OCI-LY3 (cell line): ENCODE measurements around the gene NSFL1C.
A peak's percentile ranks its signal among the peaks of the same experiment; 100 is the strongest.

Experiments used
- H2AFZ ChIP-seq: fragments of 200-600, 300-600 bp; shearing (Covaris generic); 2 replicates; pipeline ENCODE4 v1.6.0; 2014; ENCODE audit warnings: antibody characterized with exemption, low read depth, low read length
- H3K27ac ChIP-seq: fragments of 200-600, 300-600 bp; sonication (generic); 2 replicates; pipeline ENCODE4 v1.5.1; 2014; ENCODE audit warnings: mild to moderate bottlenecking, low read length, moderate library complexity, mixed read lengths
- H3K27me3 ChIP-seq: fragments of 200-600, 300-600 bp; sonication (generic); 2 replicates; pipeline ENCODE4 v1.6.1; 2014; ENCODE audit warnings: low read depth, low read length, mixed read lengths
- H3K36me3 ChIP-seq: fragments of 200-600, 300-600 bp; sonication (generic); replicated peaks from 2 replicates; pipeline ENCODE3; 2014; ENCODE audit warnings: low read depth, low read length, mixed read lengths
- H3K4me1 ChIP-seq: fragments of 300-600, 200-600 bp; sonication (generic); 2 replicates; pipeline ENCODE4 v1.6.1; 2014; ENCODE audit warnings: low read length, mixed read lengths
- H3K4me2 ChIP-seq: fragments of 200-600, 300-600 bp; sonication (generic); 2 replicates; pipeline ENCODE4 v1.6.1; 2014; ENCODE audit warnings: low read length, mixed read lengths
- H3K4me3 ChIP-seq: fragments of 300-600, 200-600 bp; sonication (generic); 2 replicates; pipeline ENCODE4 v1.5.1; 2014; ENCODE audit warnings: antibody characterized with exemption, mild to moderate bottlenecking, low read length, moderate library complexity
- H3K79me2 ChIP-seq: fragments of 300-600, 200-600 bp; shearing (Covaris generic); 2 replicates; pipeline ENCODE4 v1.6.1; 2014; ENCODE audit warnings: mild to moderate bottlenecking, low read length, mixed read lengths
- H3K9ac ChIP-seq: fragments of 300-600, 200-600 bp; shearing (Covaris generic); 2 replicates; pipeline ENCODE4 v1.6.0; 2014; ENCODE audit warnings: mild to moderate bottlenecking, low read length, moderate library complexity
- H3K9me3 ChIP-seq: fragments of 200-600, 300-600 bp; shearing (Covaris generic); 2 replicates; pipeline ENCODE4 v1.6.1; 2014; ENCODE audit warnings: low read length, mixed read lengths; ENCODE audit not compliant: insufficient read depth
- H4K20me1 ChIP-seq: fragments of 200-600, 300-600 bp; sonication (generic); 2 replicates; pipeline ENCODE4 v1.6.1; 2016; ENCODE audit warnings: low read length, mixed read lengths; ENCODE audit not compliant: insufficient read depth
- EZH2phosphoT487 ChIP-seq: fragments of 200-600 bp; shearing (Covaris generic); IDR thresholded peaks from 2 replicates; pipeline ENCODE4 v1.6.1; 2018; ENCODE audit warnings: antibody characterized with exemption, mixed run types, low read depth
- TF ChIP-seq, protein P1 (sequence below): fragments of 200-600, 300-600 bp; sonication (generic); IDR thresholded peaks from 2 replicates; pipeline ENCODE4 v1.5.1; 2014; ENCODE audit warnings: antibody characterized with exemption, low read length, low read depth

NSFL1C gene

DNA sequence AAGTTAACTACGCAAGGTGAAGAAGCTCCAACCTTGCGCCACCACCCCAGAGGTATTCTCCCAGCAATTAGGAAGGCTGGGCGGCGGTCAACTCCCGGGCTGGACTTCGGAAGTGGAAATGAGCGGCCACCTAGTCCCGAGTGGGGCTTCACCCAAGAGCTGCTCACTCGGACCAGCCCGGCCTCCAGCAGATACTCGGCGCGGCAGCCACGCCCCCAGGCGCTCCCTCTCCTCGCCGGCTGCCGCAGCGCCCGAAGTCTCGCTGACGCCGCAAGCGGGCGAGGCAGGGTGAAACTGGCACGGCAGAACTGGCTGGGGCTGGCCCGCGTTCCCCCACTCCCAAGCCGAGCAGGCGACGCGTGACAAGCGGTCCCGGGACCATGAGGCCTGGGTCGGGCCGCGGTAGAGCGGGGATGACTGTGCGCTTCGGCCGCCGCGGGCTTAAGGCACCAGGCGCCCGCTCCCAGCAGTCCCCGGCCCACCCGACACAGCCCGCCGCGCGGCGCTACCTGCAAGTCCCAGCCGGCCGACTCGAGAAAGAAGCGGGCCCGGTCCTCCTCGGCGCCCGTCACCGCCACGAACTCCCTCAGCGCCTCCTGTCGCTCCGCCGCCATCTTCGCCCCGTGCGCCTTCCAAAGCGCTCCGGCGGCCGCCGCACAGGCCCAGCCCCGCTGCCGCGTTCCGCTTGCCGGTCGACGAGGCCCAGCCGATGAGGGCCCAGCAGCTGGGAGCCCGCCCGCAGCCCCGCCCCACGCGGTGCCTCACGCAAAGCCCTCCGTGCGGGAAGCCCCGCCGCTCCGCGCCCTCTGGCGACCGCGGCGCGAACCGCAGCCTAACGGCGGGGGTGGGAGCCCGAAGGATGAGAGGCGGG lies at the start of gene NSFL1C:
Gene NSFL1C (minus strand): TSS at position 639 of the 871 bp plus-strand sequence. CDS start 25 bp downstream, at position 614.
- Histone ChIP-seq H3K27ac (peak within 1 kb of the TSS; percentile 56), H3K36me3 (peaks cover 23% of the 10 kb centered on the region), H3K4me3 (peak within 1 kb of the TSS; percentile 90), H3K4me1 (peaks cover 54% of the 10 kb centered on the region), H3K79me2 (peaks cover 47% of the 10 kb centered on the region), H2AFZ (peak within 1 kb of the TSS; percentile 98), H4K20me1 (peaks cover 34% of the 10 kb centered on the region), H3K4me2 (peak within 1 kb of the TSS; percentile 95), H3K9ac (peak within 1 kb of the TSS; percentile 74), H3K9me3 (no peaks in the 10 kb centered on the region), H3K27me3 (no peaks in the 10 kb centered on the region)
- TF ChIP-seq, protein P1, sequence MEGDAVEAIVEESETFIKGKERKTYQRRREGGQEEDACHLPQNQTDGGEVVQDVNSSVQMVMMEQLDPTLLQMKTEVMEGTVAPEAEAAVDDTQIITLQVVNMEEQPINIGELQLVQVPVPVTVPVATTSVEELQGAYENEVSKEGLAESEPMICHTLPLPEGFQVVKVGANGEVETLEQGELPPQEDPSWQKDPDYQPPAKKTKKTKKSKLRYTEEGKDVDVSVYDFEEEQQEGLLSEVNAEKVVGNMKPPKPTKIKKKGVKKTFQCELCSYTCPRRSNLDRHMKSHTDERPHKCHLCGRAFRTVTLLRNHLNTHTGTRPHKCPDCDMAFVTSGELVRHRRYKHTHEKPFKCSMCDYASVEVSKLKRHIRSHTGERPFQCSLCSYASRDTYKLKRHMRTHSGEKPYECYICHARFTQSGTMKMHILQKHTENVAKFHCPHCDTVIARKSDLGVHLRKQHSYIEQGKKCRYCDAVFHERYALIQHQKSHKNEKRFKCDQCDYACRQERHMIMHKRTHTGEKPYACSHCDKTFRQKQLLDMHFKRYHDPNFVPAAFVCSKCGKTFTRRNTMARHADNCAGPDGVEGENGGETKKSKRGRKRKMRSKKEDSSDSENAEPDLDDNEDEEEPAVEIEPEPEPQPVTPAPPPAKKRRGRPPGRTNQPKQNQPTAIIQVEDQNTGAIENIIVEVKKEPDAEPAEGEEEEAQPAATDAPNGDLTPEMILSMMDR, result peak; percentile 87
- TF ChIP-seq EZH2phosphoT487, result no peak

DNA sequence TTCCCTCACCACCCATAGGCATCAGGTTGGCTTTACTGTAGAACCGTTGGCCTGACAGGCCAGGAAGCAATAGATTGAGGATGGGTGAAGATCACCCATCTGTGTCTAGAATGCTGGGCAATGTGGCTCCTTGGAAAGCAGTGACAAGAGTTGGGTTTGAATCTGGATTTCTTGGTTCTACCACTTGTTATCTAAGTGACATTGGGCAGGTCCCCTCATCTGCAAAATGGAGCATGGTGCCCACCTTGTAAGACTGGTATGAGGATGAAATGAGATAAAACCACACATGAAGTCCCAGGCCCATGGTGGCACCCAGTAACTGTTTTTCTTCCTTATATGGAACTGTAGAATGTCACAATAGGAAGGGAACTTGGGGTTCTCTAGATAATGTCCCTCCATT lies 47.2 kb upstream of the NSFL1C start:
- no peak overlapping the region for H3K4me2 ChIP-seq
- no peak overlapping the region for H3K4me3 ChIP-seq
- TF ChIP-seq EZH2phosphoT487, result no peak
- TF ChIP-seq, protein P1, result no peak
- 0 out of 2 replicates have a peak, but pooled peaks cover 3% of the 10 kb centered on the region for H3K4me1 ChIP-seq
- H3K27ac ChIP-seq, result no peak overlapping the region
- no peaks in the 10 kb centered on the region for H3K79me2 ChIP-seq
- H4K20me1 ChIP-seq, result no peaks in the 10 kb centered on the region
- no peak overlapping the region for H2AFZ ChIP-seq
- peaks cover 7% of the 10 kb centered on the region; the same call in 1 of the 2 replicates for H3K9me3 ChIP-seq
- no peaks in the 10 kb centered on the region for H3K36me3 ChIP-seq
- H3K9ac ChIP-seq, result no peak overlapping the region
- peaks cover 62% of the 10 kb centered on the region for H3K27me3 ChIP-seq

DNA sequence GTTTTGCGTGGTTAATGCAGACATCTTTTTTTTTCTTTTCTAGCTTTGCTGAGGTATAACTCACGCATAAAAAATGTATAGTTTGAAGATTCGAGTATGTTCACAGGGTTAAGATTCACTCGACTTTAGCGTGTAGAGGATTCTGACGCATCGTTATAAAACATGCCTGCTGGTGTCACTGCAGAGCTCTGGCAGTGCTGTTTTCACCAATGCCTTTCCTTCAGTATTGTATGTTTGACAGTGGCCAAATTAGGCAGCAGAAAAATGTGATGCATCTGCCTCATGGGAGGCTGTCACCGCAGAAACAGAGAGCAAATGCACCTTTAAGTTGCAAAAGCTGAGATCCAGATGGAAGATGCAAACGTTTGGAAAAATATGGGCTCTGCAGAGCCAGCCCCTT lies 42.6 kb upstream of the NSFL1C start:
- no peak overlapping the region for H2AFZ ChIP-seq
- H3K9ac ChIP-seq, result no peak overlapping the region
- H4K20me1 ChIP-seq, result no peaks in the 10 kb centered on the region
- H3K79me2 ChIP-seq, result no peaks in the 10 kb centered on the region
- TF ChIP-seq, protein P1, result peak; percentile 81
- TF ChIP-seq EZH2phosphoT487, result no peak
- H3K36me3 ChIP-seq, result no peaks in the 10 kb centered on the region
- no peak overlapping the region for H3K27ac ChIP-seq
- H3K4me3 ChIP-seq, result no peak overlapping the region
- peaks cover 7% of the 10 kb centered on the region; the same call in 1 of the 2 replicates for H3K9me3 ChIP-seq
- H3K4me1 ChIP-seq, result 0 out of 2 replicates have a peak, but pooled peaks cover 3% of the 10 kb centered on the region
- peaks cover 66% of the 10 kb centered on the region for H3K27me3 ChIP-seq
- no peak overlapping the region for H3K4me2 ChIP-seq

DNA sequence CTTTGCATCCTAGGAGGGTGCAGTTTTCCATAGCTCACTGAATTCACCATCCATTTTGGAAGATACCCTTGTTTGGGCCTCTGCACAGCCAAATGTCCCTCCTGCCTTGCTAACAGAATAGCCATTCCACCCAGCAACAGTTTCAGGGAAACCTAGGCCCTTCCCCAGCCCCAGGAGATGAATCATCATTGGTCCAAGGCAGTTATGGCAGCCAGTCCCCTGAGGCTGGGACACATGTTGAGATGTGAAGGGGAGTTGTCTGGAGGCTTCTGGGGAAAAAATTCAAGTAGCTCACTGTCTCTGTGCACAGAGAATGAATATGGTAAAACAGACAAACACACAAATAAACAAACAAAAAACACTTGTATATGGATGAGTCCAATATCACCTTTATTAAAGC lies 41.9 kb upstream of the NSFL1C start:
- peaks cover 64% of the 10 kb centered on the region for H3K27me3 ChIP-seq
- peaks cover 5% of the 10 kb centered on the region; the same call in 1 of the 2 replicates for H3K4me1 ChIP-seq
- no peaks in the 10 kb centered on the region for H3K79me2 ChIP-seq
- H4K20me1 ChIP-seq, result no peaks in the 10 kb centered on the region
- TF ChIP-seq, protein P1, result no peak
- H3K36me3 ChIP-seq, result no peaks in the 10 kb centered on the region
- H3K4me2 ChIP-seq, result no peak overlapping the region
- no peak overlapping the region for H3K27ac ChIP-seq
- no peak overlapping the region for H2AFZ ChIP-seq
- H3K9me3 ChIP-seq, result peaks cover 7% of the 10 kb centered on the region; the same call in 1 of the 2 replicates
- H3K9ac ChIP-seq, result no peak overlapping the region
- no peak overlapping the region for H3K4me3 ChIP-seq
